Stomach (tissue), 4 donors: ENCODE data around the gene IREB2.

Experiments
- EP300 ChIP-seq: sonication (generic); formaldehyde crosslinking; IDR thresholded peaks from one replicate; pipeline ENCODE4 v1.6.1; 2017; ENCODE audit warnings: antibody characterized with exemption
- TF ChIP-seq, protein P1 (sequence below), 7 experiments: fragments of 450-650 bp in 4 of 7; fragments of 200-600 bp in 3 of 7; sonication (generic) in 3 of 7; IDR thresholded peaks; one replicate each; pipeline ENCODE4 v1.5.1; 2016 to 2019; ENCODE audit warnings: antibody characterized with exemption in 7 of 7, control low read depth in 2 of 7, mild to moderate bottlenecking in 1 of 7

DNA sequence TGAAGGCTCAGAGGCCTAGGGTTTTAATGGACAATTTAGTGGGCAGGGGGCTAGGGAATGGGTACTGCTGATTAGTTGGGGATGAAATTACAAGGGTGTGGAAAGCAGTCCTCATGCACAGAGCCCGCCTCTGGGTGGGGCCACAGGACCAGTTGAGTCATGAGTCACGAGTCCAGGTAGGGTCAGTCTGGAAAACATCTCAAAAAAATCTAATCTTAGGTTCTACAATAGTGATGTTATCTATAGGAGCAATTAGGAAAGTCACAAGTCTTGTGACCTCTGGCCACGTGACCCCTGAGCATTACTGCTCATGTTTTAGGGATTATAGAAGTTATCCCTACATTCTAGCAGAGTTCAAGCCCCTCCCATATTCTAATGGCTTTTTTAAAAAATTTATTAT lies 18.6 kb upstream of the IREB2 start:
- TF ChIP-seq EP300, result no peak
- TF ChIP-seq, protein P1, sequence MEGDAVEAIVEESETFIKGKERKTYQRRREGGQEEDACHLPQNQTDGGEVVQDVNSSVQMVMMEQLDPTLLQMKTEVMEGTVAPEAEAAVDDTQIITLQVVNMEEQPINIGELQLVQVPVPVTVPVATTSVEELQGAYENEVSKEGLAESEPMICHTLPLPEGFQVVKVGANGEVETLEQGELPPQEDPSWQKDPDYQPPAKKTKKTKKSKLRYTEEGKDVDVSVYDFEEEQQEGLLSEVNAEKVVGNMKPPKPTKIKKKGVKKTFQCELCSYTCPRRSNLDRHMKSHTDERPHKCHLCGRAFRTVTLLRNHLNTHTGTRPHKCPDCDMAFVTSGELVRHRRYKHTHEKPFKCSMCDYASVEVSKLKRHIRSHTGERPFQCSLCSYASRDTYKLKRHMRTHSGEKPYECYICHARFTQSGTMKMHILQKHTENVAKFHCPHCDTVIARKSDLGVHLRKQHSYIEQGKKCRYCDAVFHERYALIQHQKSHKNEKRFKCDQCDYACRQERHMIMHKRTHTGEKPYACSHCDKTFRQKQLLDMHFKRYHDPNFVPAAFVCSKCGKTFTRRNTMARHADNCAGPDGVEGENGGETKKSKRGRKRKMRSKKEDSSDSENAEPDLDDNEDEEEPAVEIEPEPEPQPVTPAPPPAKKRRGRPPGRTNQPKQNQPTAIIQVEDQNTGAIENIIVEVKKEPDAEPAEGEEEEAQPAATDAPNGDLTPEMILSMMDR (IDR thresholded peaks at IDR 0.05), result no peak
